GM21737 (cell line): Measurements from ENCODE around the gene NUBPL.
"Not testable (repeated sequence)": the region's sequence is repeated elsewhere in the genome, so short reads cannot be mapped to it uniquely, and the experiment has no call there.

Experiments
- ATAC-seq: cut with Tn5 transposase; IDR thresholded peaks from one replicate; pipeline ENCODE4 v1.9.1; 2021; ENCODE audit warnings: mild to moderate bottlenecking, moderate library complexity; ENCODE audit not compliant: unreplicated experiment

NUBPL gene

DNA sequence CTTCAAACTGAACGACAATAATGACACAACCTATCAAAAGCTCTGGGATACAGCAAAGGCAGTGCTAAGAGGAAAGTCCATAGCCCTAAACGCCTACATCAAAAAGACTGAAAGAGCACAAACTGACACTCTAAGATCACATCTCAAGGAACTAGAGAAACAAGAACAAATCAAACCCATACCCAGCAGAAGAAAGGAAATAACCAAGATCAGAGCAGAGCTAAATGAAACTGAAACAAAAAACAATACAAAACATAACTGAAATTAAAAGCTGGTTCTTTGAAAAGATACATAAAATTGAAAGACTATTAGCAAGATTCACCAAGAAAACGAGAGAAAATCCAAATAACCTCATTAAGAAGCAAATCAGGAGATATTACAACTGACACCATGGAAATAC lies 306.9 kb downstream of the NUBPL start:
- ATAC-seq: not testable (repeated sequence)

DNA sequence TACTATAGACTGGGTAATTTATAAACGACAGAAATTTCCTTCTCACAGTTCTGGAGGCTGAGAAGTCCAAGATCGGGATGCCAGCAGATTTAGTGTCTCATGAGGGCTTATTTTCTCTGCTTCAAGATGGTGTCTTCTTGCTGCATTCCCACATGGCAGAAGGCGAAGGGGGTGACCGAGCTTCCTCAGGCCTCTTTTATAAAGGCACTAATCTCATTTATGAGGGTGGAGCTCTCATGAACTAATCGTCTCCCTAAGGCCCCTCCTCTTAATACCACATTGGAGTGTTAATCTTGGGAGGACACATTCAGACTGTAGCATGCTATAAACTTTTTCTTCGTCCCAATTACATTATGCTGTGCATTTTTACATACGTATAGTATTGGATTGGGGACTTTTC lies 315.5 kb downstream of the NUBPL start:
- no peak for ATAC-seq

DNA sequence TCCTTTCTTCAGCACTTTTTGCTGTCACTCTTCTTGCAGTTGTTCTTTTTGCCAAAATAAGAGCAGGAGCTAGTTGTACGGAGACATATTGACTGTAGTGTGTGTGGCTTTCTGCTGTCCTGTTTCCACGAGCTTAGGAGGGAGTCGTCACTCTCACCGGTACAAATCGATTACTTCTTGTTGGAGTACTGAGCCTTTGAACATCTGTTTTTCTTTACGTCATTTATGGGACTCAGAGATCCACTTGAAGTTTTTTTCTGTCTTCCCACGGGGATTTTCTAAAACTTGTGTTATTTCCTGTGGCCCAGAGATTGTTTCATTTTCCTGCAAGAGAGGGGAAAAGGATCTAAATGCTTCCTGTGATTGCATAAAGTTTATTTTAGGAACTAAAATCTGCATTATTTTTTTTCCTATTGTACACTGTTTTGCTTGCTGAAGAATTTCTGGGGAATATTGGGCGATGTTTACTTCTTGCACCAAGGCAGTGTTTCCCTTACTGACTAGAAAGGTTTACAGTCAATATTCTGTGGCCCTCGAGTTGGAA lies 316.1 kb downstream of the NUBPL start:
- ATAC-seq: no peak

DNA sequence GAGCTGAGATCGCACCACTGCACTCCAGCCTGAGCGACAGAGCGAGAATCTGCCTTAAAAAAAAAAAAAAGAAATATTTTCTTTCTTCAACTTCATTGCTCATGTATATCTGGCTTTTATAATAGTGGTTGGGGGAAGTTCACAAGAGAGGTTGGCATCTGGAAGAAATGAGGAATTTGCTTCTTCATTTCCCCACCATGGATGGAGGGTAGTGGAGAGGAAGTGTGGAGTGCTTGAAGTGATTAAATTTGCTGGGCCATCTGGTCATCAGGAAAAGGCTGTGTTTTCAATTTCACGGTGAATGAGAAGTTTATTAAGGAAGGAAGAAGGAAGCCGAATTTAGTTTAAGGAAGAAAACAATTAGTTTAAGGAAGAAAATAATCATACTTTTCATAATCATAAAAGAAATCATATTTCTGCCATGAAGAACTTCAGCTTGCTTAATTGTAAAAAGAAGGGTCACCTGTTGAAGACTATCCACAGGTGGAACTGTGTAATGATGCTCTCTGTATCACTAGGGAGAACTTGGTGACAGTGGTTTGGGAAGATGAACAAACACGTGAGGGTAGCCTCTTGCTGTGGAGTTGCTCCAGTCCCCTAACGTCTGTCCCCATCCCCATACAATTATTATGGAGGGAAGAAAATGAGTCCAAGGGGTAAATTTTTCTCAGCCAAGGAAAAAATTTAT lies 318.6 kb downstream of the NUBPL start:
- ATAC-seq: no peak

DNA sequence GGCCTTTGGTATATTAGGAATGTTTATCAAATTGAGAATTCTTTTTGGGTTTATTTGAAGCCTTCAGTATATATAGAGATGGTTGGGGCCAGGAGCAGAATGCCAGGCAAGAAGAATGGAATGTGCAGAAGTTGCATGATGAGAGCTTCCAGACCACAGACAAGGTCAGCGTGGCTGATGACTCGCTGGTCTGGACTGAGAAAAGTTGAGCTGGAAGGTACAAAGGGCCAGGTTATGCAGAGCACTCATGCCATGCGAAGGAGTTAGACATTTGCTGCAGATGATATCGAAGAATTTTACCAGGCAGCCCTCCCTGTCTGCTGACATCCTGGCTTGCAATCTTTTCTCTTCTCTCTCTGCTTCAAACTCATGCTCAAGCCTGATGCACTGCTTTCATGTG lies 319.7 kb downstream of the NUBPL start:
- no peak for ATAC-seq

DNA sequence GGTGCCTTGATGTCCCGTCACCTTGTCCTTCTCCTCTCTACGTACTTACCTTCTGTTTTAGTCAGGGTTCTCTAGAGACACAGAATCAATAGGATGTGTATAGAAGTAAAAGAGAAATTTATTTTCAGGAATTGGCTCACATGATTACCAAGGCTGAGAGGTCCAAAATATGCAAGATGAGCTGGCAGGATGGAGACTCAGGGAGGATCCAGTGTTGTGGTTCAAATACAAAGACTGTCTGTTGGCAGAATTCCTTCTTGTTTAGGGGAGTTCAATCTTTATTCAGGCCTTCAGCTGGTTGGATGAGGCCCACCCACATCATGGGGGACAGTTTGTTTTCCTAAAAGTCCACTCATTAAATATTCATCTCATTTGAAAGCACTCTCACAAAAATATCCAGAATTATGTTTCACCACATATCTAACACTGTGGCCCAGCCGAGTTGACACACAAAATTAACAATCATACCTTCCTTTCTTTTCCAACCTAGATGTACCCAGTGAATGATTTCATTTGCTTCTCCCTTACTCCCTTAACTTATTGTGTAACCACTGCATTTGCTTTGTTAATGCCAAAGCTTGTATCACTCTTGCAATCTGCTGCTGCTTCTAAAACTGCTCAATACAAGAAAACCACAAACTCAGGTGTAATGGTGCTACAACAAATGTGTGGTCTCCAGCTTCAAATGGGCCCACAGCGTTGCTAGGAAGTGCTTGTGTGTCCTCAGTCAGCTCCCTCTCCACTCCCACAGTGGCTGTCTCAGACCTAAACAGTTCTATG lies 320.5 kb downstream of the NUBPL start:
- no peak for ATAC-seq

DNA sequence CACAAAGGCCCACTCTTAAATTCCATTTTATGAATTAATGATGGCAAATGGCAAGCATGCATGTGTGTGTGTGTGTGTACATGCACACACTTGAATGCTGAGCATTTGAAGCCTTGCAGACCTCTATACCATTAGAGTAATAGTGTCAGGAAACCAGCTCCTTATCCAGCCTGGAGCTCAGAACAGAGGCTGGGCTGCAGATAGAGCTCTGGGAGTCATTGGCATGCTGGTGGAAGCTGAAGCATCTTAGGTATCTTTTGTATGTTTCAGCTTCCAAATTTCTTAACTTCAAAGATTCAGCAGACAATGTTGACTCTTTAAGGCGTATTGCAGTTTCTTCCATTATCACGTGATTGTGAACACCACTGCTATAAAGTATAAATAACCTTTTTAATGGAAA lies 323.0 kb downstream of the NUBPL start:
- ATAC-seq: no peak

DNA sequence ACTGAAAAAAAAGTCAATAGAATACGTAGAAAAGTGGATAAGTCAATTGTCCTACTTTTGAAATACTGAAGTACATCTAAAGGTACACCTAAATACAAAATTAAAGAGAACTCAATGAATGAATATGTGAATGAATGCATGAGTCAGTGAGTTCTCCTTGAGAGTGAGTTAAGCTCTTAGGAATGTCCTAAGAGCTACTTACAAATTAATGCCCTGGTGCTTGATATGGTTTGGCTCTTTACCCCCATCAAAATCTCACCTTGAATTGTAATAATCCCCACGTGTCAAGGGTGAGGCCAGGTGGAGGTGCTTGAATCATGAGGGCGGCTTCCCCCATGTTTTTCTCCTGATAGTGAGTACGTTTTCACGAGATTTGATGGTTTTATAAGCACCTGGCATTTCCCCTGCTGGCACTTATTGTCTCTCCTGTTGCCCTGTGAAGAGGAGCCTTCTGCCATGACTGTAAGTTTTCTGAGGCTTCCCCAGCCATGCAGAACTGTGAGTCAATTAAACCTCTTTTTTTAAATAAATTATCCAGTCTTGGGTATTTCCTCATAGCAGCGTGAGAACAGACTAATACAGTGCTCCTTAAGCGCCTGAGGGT lies 323.7 kb downstream of the NUBPL start:
- ATAC-seq: no peak

DNA sequence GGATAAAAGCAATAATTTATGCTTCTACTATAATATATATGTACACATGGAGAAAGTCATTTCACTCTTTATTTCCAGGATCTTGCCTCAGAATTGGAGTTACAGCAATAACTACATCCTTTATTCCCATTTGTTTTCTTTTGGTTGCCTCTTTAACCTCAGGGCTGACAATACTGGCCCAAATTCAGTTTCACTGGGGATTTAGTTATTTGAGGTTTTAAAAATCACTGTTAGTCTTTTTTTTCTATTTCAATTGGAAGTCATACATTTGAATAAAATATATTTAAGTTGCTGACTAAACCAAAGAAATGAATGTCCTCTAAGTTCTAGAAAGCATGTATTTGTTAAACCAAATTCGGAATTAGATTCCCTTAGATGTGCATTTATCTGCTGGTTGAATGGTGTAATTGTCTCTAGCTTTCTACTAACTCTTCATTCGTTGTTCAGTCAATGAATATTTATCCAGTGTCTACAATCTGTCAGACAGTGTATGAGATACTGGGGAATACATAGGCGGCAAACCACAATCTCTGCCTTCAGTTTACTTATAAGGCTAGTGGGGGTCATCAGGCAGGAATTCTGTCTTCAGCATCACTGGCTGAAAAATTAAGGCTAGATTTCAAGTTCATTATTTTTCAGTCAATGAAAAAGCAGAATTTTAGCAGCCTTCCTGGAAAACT lies 325.1 kb downstream of the NUBPL start:
- no peak for ATAC-seq

DNA sequence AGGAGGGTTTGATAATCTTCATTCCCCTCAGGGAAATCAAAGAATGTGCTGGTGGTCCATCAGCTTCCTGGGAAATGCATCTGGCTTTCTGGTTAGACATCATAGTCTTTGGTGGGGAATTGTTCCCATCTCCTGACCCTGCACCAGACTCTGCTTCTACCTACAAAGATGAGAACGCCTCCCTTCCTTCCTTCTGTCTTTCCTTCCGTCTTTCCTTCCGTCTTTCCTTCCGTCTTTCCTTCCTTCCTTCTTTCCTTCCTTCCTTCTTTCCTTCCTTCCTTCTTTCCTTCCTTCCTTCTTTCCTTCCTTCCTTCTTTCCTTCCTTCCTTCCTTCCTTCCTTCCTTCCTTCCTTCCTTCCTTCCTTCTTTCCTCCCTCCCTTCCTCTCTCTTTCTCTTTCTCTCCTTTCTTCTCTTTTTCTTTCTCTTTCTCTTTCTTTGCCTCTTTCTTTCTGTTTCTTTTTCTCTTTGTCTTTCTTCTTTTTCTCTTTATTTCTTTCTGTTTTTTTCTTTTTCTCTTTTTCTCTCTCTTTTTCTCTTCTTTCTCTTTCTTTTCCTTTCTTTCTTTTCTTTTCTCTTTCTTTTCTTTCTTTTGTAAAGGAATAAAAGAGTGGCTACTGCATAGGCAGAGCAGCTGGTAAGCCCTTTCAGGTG lies 326.9 kb downstream of the NUBPL start:
- ATAC-seq: no peak

DNA sequence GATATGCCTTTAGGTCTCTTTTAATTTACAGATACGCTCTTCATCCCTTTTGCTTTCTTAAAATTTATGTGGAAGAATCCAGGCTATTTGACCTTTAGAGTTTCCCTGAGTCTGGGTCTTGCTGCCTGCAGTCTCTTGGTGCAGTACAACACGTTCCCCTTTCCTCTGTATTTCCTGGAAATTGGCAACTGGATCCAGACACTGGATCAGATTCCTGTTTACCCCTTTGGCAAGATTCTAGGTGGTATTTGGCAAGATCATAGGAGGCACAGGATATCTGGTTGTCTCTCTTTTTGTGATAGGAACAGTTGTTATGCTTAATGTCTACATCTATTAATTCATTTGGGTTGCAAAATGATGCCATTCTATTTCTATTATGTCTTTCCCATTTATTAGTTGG lies 328.1 kb downstream of the NUBPL start:
- no peak for ATAC-seq

DNA sequence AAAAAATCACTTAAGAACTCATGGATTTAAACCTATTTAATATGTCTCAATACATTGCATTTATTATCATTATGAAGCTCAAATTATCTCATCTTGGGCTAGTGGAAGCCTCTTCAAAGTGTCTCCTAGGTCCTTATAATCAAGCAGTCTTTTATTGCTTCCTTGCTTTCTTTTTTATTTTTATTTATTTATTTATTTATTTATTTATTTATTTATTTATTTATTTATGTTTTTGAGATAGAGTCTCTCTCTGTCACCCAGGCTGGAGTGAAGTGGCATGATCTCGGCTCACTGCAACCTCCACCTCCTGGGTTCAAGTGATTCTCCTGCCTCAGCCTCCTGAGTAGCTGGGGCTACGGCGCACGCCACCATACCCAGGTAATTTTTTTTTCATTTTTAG lies 329.0 kb downstream of the NUBPL start:
- ATAC-seq: not testable (repeated sequence)

DNA sequence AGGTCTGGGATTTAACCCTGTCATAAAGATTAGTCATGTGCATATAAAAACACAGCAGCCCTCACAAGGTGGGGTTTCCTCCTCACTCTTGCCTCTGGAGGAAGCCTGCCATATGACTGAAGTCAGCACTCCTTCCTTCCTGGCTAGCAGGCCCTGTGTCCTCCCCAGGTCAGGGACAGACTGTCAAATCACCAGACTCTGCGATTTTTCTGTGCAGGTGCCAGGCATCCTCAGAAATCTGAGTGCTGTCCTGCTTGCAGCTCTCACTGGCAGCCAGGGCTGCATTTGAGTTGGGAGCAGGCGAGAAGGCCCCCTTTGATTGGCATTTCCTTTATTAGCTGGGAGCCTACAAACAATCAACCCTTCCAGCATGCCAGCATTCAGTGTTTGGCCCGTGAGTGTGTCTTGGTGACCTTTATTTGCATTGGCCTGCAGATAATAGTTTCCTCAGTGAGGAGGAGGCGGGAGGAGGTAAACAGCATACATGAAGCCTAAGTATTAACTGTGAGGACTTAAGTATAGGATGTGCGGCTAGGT lies 332.1 kb downstream of the NUBPL start:
- no peak for ATAC-seq

DNA sequence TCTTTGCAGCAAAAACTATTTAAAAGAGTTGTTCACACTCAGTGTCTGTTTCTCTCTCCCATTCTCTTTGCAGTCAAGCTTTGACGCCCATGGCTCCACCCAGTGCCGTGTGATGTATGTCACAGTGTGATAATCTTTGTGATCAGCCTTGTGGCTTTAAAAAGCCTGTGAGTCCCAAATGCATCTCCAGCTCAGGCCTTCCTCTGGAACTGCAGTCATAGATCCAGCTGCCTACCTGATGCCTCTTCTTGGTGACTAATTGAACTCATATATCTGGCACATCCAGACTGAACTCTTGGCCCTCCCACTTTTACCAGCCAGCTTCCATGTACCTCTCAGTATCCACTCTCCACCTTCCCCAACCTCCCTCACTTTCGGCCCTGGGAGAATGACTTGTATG lies 333.1 kb downstream of the NUBPL start:
- no peak for ATAC-seq

DNA sequence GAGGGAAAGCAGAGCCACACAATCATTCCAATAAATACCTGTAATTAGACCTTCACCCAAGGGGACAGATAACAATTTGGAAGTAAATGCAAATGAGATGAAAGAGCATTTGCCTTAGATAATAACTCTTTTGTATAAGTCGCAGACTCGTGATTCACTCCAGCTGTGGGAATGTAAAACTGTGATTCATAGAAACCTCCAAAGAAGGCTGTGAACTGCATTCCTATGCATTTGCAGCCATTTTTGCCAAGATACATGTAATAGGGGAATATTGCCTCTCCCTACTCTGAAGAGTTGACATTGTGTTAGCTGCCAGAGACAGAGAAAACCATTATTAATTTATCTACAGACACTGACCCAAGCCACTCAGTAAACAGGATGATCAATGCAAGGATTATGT lies 334.0 kb downstream of the NUBPL start:
- ATAC-seq: no peak

DNA sequence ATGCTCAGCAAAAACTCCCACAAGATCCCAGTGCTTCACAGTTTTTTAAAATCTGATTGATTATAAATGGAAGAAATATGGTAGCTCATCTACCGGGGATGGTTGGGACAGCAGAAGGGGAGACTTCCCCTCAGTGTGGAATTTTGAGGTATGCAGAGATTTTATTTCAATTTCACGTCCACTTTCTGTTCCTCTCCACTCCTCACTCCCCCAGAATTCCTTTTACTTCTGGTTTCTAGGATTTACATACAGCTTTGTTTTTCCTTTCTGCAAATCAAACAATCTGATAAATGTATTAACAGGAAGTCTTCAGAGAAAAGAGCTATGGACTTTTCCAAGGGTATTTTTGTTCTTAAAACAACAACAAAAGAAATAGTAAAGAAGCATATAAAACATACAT lies 334.4 kb downstream of the NUBPL start:
- ATAC-seq: no peak

DNA sequence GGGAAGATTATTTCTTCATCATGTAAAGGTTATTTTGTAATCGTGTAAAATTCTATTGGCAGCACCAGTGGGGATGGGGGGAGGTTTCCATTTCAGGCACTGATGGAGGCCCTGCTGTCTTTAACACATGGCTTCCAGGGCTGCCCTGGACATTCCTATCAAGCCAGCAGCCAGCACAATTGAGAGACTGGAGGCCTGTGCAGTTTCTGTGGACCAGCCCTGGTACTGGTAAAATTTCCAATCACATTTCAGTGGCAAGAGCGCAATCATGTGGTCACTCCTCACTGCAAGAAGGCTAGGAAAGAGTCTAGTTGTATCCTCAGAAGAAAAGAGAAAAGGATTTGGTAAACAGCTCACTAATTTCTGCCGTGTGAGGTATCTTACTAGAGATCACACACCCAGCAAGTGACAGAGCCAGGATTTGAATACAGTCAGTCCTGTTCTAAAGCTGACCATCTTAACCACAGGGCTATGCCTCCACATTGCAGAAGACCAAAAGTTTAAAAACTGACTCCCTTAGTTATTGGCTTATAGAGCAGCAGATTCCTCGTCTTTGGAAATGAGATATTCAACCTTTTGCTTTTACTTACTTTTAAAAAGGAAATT lies 336.5 kb downstream of the NUBPL start:
- ATAC-seq: no peak

DNA sequence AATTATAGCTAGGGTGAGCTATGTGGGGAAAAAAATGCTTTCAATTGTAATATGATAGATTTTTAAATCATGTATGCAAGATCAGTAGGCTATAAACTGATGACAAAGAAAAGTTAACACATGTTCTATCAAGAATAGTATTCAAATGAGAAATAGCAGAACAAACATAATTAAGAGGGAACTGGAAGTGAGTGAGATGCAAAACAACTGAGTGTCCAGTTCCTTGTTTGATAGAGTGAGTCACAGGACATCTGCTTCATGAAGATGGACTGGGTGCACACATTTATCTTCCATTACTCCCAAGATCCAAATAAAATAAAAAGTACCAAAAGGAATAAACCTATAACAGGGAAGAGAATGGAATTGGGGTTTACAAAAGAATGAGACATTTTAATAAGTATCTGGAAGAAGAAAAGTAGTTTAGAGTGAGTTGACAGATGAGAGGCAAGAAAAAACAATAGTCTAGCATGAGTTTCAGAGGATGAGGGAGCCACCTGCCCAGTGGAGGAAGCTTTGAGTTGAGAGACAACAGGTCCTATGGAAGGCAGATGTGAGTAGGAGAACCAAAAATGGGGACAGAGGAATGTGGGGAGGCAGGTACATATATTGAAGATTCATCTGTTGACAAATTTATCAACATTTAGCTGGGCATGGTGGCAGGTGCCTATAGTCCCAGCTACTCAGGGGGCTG lies 337.8 kb downstream of the NUBPL start:
- no peak for ATAC-seq

DNA sequence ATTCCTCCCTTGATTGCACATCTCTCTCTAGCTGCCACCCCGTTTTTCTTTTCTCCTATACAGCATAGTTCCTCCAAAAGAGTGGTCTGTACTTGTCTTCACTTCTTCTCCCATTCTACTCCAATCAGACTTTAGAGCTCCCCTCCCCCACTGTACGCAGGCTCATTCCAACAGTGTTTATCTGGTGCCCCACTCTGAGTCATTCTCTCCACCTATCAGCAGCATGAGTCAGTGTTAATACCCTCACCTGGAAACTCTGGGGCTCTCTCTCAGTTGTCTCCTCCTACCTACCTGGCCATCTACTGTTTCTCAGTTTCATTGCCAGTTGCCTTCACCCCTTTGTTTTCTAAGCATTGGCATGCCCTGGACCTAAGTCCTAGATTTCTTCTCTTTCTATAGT lies 340.8 kb downstream of the NUBPL start:
- no peak for ATAC-seq
